Choroid plexus epithelial cell (primary cell): ENCODE data around the gene CRISPLD2.

Experiments used
- DNase-seq: peaks from one replicate; pipeline ENCODE4 v3.0.0-alpha.2; 2010; ENCODE audit warnings: low read depth
- H3K4me3 ChIP-seq: 2 replicates; pipeline ENCODE4 v1.5.1; 2011; ENCODE audit warnings: low read depth, mild to moderate bottlenecking, control low read depth, low read length, moderate library complexity
- TF ChIP-seq, protein P1 (sequence below): conservative IDR thresholded peaks from 2 replicates; pipeline ENCODE4 v1.5.1; 2011; ENCODE audit warnings: low read depth, mild to moderate bottlenecking, control low read depth, inconsistent platforms, low read length, moderate library complexity

The CRISPLD2 gene

DNA sequence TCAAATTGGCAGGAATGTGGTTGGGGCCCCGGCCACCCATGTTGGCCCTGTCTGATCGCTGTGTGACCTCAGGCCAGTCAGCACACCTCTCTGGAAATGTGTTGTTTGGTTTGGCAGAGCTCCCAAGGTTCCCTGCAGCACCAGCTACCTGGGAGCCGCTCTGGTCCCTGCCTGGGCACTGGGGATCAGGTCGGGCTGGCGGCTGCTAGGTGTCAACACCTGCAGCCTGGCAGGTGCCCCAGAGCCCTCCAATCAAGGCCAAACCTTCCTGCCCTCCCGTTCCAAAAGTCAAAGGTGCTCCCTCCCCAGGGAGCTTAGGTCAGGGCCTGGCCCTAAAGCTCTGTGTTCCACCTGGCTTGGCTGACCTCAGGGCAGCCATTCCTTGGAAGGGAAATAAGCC is 135.6 kb downstream of the CRISPLD2 start:
- TF ChIP-seq, protein P1, sequence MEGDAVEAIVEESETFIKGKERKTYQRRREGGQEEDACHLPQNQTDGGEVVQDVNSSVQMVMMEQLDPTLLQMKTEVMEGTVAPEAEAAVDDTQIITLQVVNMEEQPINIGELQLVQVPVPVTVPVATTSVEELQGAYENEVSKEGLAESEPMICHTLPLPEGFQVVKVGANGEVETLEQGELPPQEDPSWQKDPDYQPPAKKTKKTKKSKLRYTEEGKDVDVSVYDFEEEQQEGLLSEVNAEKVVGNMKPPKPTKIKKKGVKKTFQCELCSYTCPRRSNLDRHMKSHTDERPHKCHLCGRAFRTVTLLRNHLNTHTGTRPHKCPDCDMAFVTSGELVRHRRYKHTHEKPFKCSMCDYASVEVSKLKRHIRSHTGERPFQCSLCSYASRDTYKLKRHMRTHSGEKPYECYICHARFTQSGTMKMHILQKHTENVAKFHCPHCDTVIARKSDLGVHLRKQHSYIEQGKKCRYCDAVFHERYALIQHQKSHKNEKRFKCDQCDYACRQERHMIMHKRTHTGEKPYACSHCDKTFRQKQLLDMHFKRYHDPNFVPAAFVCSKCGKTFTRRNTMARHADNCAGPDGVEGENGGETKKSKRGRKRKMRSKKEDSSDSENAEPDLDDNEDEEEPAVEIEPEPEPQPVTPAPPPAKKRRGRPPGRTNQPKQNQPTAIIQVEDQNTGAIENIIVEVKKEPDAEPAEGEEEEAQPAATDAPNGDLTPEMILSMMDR = no peak
- no peak overlapping the region for H3K4me3 ChIP-seq
- no peak for DNase-seq

DNA sequence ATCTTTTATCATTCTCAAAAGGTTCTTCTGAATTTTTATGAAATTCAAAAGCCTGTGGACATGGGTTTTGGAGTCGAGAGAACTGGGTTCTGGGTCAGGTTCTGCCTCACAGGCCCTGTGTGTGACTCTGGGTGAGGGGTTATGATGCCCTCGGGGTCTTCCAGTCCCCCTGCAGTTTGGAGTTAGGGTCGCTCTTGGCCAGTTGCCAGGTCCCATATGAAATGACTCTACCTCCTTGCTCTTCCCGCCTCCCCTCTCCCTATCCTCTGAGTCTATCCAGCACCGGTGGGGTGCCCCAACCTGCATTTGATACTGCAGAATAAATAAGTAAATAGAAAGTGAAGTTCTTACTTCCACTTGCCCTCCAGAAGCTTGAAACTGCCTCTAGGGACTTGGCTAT is 137.4 kb downstream of the CRISPLD2 start:
- TF ChIP-seq, protein P1 = no peak
- no peak for DNase-seq

DNA sequence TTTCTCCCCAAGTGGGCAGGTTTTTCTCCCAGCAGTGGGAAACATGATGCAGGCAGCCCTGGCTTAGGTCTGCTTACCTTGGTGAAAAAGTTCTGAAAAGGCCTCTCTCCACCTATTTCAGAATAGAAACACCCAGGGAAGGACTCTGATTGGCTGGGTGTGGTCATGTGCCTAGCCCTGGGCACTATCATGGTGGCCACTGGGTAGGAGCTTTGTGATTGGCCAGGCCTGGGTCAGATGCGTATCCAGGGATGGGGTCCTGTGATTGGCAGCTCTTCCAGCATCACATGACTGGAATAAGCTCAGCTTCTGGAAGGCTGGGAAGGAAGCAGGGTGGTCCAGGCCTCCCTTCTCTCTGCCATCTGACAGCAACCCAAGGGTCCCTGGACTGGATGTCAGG is 138.0 kb downstream of the CRISPLD2 start:
- TF ChIP-seq, protein P1 = no peak
- no peak for DNase-seq
- no peak overlapping the region for H3K4me3 ChIP-seq

More for the DNA sequence above, 137.4 kb downstream of the CRISPLD2 start:
- H3K4me3 ChIP-seq = no peak overlapping the region
